Thyroid gland (tissue), 4 donors: ENCODE measurements around the gene TMIE. TPM values are rescaled to one million over a fixed set of nuclear protein-coding genes. Genes with fewer than 3 reads are reported as not detected.

ENCODE experiments used
- DNase-seq, 2 donors: peaks; one replicate each; pipeline ENCODE4 v3.0.0-alpha.2; 2019
- H3K27ac ChIP-seq, 3 donors: fragments of 200-600 bp; sonication (generic); 1 replicate in 2 of 3; 2 replicates in 1 of 3; pipeline ENCODE4 v1.5.1; 2016 to 2019; ENCODE audit warnings: mild to moderate bottlenecking in 1 of 3, moderate library complexity in 1 of 3
- H3K27me3 ChIP-seq: fragments of 200-600 bp; sonication (generic); one replicate; pipeline ENCODE4 v1.5.1; 2019
- H3K36me3 ChIP-seq, 2 donors: fragments of 200-600 bp; sonication (generic); one replicate each; pipeline ENCODE4 v1.5.1; 2016 to 2019
- H3K4me1 ChIP-seq, 2 donors: fragments of 200-600 bp; sonication (generic); one replicate each; pipeline ENCODE4 v1.5.1; 2017 to 2019
- H3K4me3 ChIP-seq, 3 donors: fragments of 200-600 bp; sonication (generic); replicated peaks in 1 of 3; 1 replicate in 2 of 3; 2 replicates in 1 of 3; pipeline ENCODE4 v1.5.1; 2016; ENCODE audit warnings: mild to moderate bottlenecking in 1 of 3
- H3K9me3 ChIP-seq: fragments of 200-600 bp; sonication (generic); one replicate; pipeline ENCODE4 v1.5.1; 2017
- CTCF ChIP-seq, 6 experiments: fragments of 200-600 bp in 3 of 6; fragments of 450-650 bp in 3 of 6; sonication (generic) in 3 of 6; IDR thresholded peaks; one replicate each; pipeline ENCODE4 v1.5.1; 2016 to 2019; ENCODE audit warnings: antibody characterized with exemption in 6 of 6, mild to moderate bottlenecking in 2 of 6, inconsistent platforms in 1 of 6, moderate library complexity in 1 of 6
- POLR2A ChIP-seq, 2 donors: fragments of 450-650 bp; IDR thresholded peaks; one replicate each; pipeline ENCODE4 v1.6.1; 2017; ENCODE audit warnings: antibody characterized with exemption in 2 of 2, mild to moderate bottlenecking in 2 of 2, moderate library complexity in 1 of 2
- WGBS, 2 donors: methylation state at CpG; one replicate each; pipeline ENCODE4 v1.1.5; 2017; 5-methylcytosine and 5-hydroxymethylcytosine counted together
- intact Hi-C: fragments of 100-400 bp; cut with DNase I; formaldehyde crosslinking; loops from one replicate; pipeline ENCODE4 v1.15.1; 2023
- small RNA-seq: library from RNA; depleted of rRNA; stranded (forward); fragments of <200 nt; gene quantifications from one replicate; pipeline ENCODE3, GENCODE V24; 2016
- total RNA-seq, 4 donors: library from RNA; depleted of rRNA; stranded (reverse); fragments of >200 nt; gene quantifications; one replicate each; pipeline ENCODE4 v1.2.3, GENCODE V29; 2016

The TMIE gene
- total RNA-seq, 4 donors from 2014 or later, result 0.83 to 1.3 (median 1.1) TPM; not detected in 1

- WGBS, 2 donors, result 87 to 89% methylated on average over 5 of the region's 5 CpGs
- Histone ChIP-seq H3K36me3 (no peaks in the 10 kb centered on the region), H3K27me3 (no peaks in the 10 kb centered on the region)
Measured at GRCh38 chr3:46759239-46760167, 58.3 kb downstream of the TMIE start.

More at GRCh38 chr3:46759239-46760167, 58.3 kb downstream of the TMIE start:
- no peaks in the 10 kb centered on the region for H3K9me3 ChIP-seq
- no peak overlapping the region for H3K4me3 ChIP-seq
- intact Hi-C loops, result no loop called here
- no peaks in the 10 kb centered on the region for H3K4me1 ChIP-seq
- DNase-seq, result no peak
- no peak overlapping the region for H3K27ac ChIP-seq
- TF ChIP-seq POLR2A (IDR thresholded peaks at IDR 0.05) (no peak), CTCF (IDR thresholded peaks at IDR 0.05) (no peak)

Small RNAs within 50 kb of the gene (small RNA-seq; reads per million reads assigned to genes)
- not detected for gene PRSS45

Other genes starting within 250 kb of the TMIE start
- 10 to 100 TPM in 3 of 4 donors, 1 to 10 TPM in 1; 6.3 to 48.6 (median 32.5) TPM for gene LTF, start 236.5 kb upstream of the TMIE start, total RNA-seq
- gene RTP3, start 203.4 kb upstream of the TMIE start, total RNA-seq, result not detected
- gene LRRC2, start 135.1 kb upstream of the TMIE start, total RNA-seq, result 10 to 100 TPM; 25.0 to 37.4 (median 31.0) TPM
- gene FAM240A, start 88.9 kb upstream of the TMIE start, total RNA-seq, result 1 to 10 TPM in 1 of 4 donors, under 1 TPM in 1, not detected in 2; 0.22 to 1.1 TPM
- gene ALS2CL, start 7.7 kb upstream of the TMIE start, total RNA-seq, result 10 to 100 TPM; 55.8 to 68.5 (median 63.7) TPM
- 1 to 10 TPM; 1.7 to 6.0 (median 3.6) TPM for gene PRSS50, start 16.5 kb downstream of the TMIE start, total RNA-seq
- gene MYL3, start 162.1 kb downstream of the TMIE start, total RNA-seq, result 1 to 10 TPM in 2 of 4 donors, not detected in 2; 1.8 to 2.8 TPM
- 10 to 100 TPM in 1 of 4 donors, 1 to 10 TPM in 3; 1.2 to 10.6 (median 4.4) TPM for gene PTH1R, start 176.3 kb downstream of the TMIE start, total RNA-seq